Kidney tubule cell (primary cell): ENCODE data around the gene KCP.

Source experiments
- DNase-seq: peaks from one replicate; pipeline ENCODE4 v3.0.0-alpha.2; 2018; ENCODE audit warnings: low spot score

The KCP gene

DNA sequence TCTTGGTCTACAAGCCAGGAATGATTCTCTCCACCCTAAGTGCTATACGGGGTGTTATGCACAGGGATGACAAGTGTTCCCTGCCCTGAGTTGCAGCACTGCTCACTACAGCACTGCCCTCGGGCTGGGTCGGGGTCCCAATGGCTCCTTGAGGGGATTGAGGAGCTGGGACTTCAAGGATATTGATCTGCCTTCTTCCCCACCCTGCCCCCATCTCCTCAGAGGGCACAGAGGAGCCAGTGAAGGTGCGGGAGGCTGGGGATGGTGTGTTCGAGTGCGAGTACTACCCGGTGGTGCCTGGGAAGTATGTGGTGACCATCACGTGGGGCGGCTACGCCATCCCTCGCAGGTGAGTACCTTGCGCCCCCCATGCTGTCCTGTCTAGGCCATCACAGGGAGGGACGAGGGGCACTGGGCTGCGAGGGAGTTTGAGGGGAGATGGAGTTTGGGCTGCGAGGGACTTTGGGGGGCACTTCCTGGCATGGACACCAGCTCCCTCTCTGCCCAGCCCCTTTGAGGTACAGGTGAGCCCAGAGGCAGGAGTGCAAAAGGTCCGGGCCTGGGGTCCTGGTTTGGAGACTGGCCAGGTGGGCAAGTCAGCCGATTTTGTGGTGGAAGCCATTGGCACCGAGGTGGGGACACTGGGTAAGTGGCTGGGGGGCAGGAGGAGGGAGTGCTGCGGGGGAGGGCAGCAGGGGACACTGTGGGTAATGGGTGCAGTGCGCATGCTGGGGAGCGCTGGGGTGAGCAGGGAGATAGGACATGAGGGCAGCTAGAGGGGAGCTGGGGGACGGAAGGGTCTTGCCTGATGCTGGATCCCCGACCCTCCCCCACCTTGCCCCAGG is 70.0 kb downstream of the KCP start:
- DNase-seq, result no peak

GRCh38 chr7:128839751-128840177 is 70.7 kb downstream of the KCP start:
- no peak for DNase-seq

- no peak for DNase-seq
These were observed 71.4 kb downstream of the KCP start for GRCh38 chr7:128838981-128839731.

DNA sequence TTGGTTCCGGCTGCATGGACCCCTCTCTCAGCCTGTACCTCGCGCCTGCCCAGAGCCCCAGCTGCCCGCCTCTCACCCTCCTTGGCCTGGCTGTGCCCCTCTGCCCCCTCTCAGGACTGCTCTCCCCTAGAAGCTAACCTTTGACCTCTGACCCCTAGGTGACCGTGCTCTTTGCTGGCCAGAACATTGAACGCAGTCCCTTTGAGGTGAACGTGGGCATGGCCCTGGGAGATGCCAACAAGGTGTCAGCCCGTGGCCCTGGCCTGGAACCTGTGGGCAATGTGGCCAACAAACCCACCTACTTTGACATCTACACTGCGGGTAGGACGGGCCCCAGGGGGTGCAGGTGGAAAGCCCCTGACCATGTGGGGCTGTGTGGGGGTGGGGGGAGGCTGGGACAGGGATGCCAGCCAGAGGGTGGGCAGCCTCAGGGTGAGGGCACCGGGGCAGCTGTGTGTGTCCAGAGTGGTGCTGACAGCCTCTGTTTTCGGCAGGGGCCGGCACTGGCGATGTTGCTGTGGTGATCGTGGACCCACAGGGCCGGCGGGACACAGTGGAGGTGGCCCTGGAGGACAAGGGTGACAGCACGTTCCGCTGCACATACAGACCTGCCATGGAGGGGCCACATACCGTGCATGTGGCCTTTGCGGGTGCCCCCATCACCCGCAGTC is 72.3 kb downstream of the KCP start:
- DNase-seq, result no peak

DNA sequence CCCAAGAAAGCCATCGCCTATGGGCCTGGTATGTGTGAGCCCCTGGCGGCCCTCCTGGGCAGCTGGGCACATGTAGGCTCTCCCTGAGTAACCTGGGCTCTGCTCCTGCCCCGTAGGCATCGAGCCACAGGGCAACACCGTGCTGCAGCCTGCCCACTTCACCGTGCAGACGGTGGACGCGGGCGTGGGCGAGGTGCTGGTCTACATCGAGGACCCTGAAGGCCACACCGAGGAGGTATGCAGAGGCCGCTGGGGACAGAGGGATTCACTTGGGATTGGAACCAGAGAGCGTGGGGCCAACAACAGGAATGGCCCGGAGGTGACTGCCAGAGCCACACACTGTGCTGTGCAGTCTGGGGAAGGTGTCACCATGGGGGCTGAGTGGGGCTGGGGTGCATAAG is 73.0 kb downstream of the KCP start:
- no peak for DNase-seq

GRCh38 chr7:128836729-128837348 is 73.7 kb downstream of the KCP start:
- DNase-seq, result no peak

GRCh38 chr7:128835790-128836641 is 74.5 kb downstream of the KCP start:
- no peak for DNase-seq

DNA sequence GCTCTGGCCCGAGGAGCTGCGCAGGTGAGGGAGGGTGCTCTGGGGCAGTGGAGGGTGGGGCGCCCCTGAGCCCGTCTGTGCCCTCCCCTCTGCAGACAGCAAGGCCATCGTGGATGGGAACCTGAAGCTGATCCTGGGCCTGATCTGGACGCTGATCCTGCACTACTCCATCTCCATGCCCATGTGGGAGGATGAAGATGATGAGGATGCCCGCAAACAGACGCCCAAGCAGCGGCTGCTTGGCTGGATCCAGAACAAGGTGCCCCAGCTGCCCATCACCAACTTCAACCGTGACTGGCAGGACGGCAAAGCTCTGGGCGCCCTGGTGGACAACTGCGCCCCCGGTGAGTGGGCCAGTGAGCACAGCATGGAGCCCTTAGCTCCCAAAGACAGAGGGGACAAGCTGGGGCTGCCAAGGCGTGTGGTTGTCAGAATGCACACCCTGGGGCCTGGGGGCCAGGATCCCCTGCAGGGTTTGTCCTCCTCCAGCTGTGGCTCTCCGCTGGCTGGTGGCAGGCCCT is 75.2 kb downstream of the KCP start:
- no peak for DNase-seq

DNA sequence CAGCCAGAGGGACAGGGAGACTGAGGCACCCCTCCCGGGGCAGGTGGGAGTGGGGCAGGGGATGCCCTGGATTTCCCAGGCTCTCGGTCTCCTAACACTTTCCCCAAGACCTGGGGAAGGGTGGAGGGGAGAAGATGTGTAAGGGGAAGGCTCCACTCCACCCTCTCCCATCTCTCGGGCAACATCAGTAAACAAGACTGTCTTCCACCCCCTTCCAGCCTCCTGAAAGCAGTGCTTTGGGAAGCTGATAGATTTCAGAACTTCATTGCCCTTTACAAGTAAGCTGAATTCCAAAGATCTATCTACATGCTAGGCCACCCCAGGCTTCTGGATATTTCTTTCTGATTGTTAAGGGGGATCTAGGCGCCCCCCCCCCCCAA is 76.6 kb downstream of the KCP start:
- DNase-seq, result no peak

GRCh38 chr7:128833148-128833945 is 77.2 kb downstream of the KCP start:
- peak; percentile 42 for DNase-seq

DNA sequence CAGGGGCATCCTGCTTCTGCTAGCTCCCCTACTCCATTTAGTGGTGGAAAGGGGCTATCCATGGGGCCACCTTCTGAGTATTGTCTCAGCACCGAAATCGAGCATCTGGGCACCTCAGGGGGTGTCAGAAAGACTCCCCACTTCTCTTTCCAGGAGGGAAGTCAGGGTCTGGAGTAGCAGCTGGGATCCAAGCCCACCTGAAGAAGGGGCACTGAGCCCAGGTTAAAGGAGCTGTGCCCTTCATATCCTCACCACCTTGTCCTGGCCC is 77.7 kb downstream of the KCP start:
- DNase-seq, result no peak

DNA sequence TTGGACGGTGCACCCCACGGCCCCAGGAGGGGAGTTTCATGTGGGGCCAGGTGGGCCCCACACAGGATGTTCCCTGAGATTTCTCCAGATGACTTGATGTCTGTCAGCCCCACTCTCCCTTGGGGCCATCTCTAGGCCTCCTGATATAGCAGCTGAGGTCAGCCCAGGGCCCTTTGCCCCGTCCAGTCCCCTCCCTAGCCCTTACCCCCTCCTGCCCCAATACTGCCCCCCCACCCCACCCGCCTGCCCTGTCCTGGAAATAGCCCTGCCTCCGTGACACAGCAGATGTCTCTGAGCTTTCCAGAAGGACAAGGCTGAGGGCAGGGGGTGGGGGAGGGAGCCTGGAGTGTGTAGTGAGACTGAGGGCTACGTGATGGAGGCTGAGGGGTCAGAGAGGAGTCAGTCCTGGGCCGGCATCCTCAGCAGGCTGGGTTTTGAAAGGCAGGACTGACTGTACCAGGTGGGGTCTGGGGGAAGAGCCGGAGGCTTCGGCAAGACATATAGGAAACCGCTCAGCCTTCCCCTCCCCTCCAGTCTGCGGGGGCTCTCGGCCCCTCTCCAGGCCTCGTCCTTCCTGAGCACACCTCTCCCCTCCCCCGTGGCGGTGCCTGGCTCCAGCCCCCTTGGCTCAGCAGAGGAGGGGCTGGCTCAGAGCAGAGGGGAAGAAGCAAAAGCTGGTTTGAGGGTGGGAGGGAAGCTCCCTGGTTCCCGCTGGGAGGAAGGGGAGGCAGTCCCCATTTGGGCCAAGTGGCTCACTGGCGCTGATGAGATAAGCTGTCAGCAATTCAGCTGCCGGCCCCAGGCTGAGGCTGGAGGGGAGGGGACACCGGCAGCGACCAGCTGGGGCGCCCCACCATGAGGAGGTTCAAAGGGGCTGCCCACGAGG is 78.3 kb downstream of the KCP start:
- DNase-seq, result no peak

DNA sequence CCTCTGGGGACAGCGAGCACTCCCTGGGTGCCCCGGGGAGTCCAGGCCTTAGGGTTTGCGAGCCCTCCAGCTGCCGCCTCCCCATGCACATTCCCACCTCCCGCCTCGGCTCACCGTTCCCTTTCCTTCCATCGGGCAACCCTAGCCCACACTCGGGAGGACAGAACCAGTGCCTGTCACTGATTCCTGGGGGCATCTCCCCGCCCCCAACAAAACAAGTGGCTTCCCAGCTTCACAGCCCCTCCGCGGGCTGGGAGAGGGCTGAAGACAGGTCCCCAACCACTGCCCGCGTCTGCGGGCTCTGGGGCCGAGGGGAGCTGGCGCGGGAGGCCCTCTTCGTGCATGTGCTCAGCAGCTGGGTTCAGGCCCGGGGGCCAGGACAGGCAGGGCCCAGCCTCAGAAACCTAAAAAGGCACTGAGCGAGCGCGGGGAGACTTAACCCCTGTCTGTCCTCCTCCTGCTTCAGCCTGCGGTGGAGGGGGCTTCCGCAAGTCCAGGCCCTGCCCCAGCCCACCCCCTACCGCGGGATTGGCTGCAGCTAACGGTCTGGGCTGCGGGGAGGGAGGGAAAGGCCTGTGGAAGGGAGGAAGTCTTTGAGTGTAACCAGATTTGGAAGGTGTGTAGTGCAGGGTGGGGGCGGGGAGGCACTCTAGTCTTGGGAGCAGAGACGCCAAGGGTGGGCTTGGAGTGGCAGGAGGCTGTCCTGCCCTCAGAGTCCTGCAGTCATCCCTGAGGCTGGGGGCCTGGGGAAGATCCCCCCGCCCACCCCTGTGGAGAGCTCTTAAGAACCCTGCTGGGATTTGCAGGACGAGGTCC is 79.1 kb downstream of the KCP start:
- peak; percentile 26 for DNase-seq

DNA sequence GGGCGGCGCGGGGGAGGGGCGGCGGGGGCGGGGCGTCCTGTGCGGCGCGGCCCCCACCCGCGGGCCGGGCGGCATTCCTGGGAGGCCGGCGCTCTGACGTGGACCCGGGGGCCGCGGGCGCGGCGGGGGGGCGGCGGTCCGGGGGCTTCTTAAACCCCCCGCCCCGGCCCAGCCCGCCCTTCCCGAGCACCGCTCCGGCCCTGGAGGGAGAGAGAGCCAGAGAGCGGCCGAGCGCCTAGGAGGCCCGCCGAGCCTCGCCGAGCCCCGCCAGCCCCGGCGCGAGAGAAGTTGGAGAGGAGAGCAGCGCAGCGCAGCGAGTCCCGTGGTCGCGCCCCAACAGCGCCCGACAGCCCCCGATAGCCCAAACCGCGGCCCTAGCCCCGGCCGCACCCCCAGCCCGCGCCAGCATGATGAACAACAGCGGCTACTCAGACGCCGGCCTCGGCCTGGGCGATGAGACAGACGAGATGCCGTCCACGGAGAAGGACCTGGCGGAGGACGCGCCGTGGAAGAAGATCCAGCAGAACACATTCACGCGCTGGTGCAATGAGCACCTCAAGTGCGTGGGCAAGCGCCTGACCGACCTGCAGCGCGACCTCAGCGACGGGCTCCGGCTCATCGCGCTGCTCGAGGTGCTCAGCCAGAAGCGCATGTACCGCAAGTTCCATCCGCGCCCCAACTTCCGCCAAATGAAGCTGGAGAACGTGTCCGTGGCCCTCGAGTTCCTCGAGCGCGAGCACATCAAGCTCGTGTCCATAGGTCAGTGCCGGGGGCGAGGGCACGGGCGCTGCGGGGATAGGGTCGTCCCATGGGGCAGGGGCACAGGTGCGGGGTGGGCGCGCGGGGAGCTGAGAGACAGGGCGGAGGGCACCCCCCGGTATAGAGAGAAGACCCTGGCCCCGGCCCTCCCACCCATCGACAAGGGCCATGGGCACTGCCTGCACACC is 80.0 kb downstream of the KCP start, which contains the start of gene FLNC:
FLNC (plus strand) TSS at position 176 of the 947 bp plus-strand sequence; CDS start at position 408, 232 bp downstream.
- DNase-seq, result peak; percentile 50

GRCh38 chr7:128829391-128830166 is 80.9 kb downstream of the KCP start:
- DNase-seq, result peak; percentile 85

GRCh38 chr7:128827971-128828711 is 82.4 kb downstream of the KCP start:
- DNase-seq, result peak; percentile 30
